ENCODE results near the gene BCAS2. TPM values are rescaled to one million over a fixed set of nuclear protein-coding genes. Genes with fewer than 3 reads are reported as not detected.
"Not testable (repeated sequence)": the region's sequence is repeated elsewhere in the genome, so short reads cannot be mapped to it uniquely, and the experiment has no call there.

The BCAS2 gene
- total RNA-seq, 3 donors from 2014 or later: 27.0 to 35.9 (median 31.2) TPM

DNA sequence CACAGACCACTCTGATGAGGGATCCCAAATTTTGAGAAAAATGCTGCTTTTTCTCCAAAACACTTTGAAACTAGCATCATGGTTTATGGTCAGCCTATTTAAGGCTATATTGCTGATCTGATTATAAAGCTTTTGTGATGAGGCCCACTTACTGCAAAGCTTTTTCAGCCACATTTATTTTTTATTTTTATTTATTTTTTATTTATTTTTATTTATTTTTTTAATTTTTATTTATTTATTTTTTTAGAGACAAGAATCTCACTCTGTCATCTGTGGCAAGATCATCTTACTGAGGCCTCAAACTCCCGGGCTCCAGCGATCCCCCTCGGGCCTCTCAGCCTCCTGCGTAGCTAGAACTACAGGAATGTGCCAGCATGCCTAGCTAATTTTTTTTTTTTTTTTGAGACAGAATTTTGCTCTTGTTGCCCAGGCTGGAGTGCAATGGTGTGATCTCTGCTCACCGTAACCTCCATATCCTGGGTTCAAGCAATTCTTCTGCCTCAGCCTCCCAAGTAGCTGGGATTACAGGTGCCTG lies 5.2 kb upstream of the BCAS2 start:
- ATAC-seq (no peak), DNase-seq (no peak)
- no peak overlapping the region for H3K4me3 ChIP-seq
- no peaks in the 10 kb centered on the region for H3K36me3 ChIP-seq (ENCODE audit: low read depth)
- H3K4me1 ChIP-seq (ENCODE audit: low read depth): no peaks in the 10 kb centered on the region
- TF ChIP-seq, protein P1, sequence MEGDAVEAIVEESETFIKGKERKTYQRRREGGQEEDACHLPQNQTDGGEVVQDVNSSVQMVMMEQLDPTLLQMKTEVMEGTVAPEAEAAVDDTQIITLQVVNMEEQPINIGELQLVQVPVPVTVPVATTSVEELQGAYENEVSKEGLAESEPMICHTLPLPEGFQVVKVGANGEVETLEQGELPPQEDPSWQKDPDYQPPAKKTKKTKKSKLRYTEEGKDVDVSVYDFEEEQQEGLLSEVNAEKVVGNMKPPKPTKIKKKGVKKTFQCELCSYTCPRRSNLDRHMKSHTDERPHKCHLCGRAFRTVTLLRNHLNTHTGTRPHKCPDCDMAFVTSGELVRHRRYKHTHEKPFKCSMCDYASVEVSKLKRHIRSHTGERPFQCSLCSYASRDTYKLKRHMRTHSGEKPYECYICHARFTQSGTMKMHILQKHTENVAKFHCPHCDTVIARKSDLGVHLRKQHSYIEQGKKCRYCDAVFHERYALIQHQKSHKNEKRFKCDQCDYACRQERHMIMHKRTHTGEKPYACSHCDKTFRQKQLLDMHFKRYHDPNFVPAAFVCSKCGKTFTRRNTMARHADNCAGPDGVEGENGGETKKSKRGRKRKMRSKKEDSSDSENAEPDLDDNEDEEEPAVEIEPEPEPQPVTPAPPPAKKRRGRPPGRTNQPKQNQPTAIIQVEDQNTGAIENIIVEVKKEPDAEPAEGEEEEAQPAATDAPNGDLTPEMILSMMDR (IDR thresholded peaks at IDR 0.05): no peak
- no peaks in the 10 kb centered on the region for H3K9me3 ChIP-seq
- intact Hi-C loops (cut with DNase I, micrococcal nuclease): no loop called here

DNA sequence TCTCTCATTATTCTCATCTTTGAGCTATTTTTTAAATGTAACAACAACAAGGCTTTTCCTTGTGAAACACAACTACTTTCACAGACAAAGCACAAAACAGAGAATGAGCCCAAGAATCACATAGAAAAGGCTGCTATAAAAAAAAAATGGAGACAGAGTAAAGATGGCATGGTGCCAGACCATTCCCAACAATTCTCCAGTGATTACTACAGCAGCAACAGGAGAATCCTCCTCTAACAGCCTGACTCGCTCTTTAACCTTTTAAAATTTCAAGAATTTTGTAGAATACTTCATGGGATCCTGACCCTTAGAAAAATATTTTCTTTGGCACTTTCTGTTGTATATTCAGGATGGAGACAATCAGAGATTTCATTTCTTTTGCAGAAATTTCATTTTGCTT lies 3.8 kb upstream of the BCAS2 start:
- TF ChIP-seq, protein P1 (IDR thresholded peaks at IDR 0.05): no peak

GRCh38 chr1:114574365-114574764 lies 7.0 kb downstream of the BCAS2 start:
- no peaks in the 10 kb centered on the region for H3K36me3 ChIP-seq (ENCODE audit: low read depth)
- no peak for ATAC-seq

More for the DNA sequence above, 3.8 kb upstream of the BCAS2 start:
- DNase-seq (no peak), ATAC-seq (no peak)
- Histone ChIP-seq H3K9me3 (no peaks in the 10 kb centered on the region), H3K36me3 (ENCODE audit: low read depth) (no peaks in the 10 kb centered on the region), H3K4me3 (no peak overlapping the region), H3K4me1 (ENCODE audit: low read depth) (peaks cover 7% of the 10 kb centered on the region)
- intact Hi-C loops (cut with DNase I, micrococcal nuclease): no loop called here

GRCh38 chr1:114564141-114564540 lies 17.3 kb downstream of the BCAS2 start:
- no peaks in the 10 kb centered on the region for H3K36me3 ChIP-seq (ENCODE audit: low read depth)
- intact Hi-C loops (cut with DNase I, micrococcal nuclease): no loop called here
- no peak overlapping the region for H3K4me3 ChIP-seq
- no peaks in the 10 kb centered on the region for H3K4me1 ChIP-seq (ENCODE audit: low read depth)
- no peak for ATAC-seq
- no peak for DNase-seq
- TF ChIP-seq, protein P1 (IDR thresholded peaks at IDR 0.05): no peak
- H3K9me3 ChIP-seq: no peaks in the 10 kb centered on the region

More at GRCh38 chr1:114574365-114574764, 7.0 kb downstream of the BCAS2 start:
- Histone ChIP-seq H3K4me3 (no peak overlapping the region), H3K9me3 (no peaks in the 10 kb centered on the region), H3K4me1 (ENCODE audit: low read depth) (no peaks in the 10 kb centered on the region)
- no peak for DNase-seq
- intact Hi-C loops (cut with DNase I, micrococcal nuclease): no loop called here
- TF ChIP-seq, protein P1 (IDR thresholded peaks at IDR 0.05): no peak

DNA sequence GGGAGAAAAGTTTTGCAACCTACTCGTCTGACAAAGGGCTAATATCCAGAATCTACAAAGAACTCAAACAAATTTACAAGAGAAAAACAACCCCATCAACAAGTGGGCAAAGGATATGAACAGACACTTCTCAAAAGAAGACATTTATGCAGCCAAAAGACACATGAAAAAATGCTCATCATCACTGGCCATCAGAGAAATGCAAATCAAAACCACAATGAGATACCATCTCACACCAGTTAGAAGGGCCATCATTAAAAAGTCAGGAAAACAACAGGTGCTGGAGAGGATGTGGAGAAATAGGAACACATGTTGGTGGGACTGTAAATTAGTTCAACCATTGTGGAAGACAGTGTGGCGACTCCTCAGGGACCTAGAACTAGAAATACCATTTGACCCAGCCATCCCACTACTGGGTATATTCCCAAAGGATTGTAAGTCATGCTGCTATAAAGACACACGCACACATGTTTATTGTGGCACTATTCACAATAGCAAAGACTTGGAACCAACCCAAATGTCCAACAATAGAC lies 18.4 kb downstream of the BCAS2 start:
- intact Hi-C loops (cut with DNase I, micrococcal nuclease); DNase-seq: not testable (repeated sequence)

GRCh38 chr1:114561333-114561732 lies 20.1 kb downstream of the BCAS2 start:
- H3K36me3 ChIP-seq (ENCODE audit: low read depth): no peaks in the 10 kb centered on the region
- intact Hi-C loops (cut with DNase I, micrococcal nuclease): no loop called here
- H3K4me3 ChIP-seq: no peak overlapping the region
- DNase-seq: no peak
- H3K9me3 ChIP-seq: no peaks in the 10 kb centered on the region
- no peak for ATAC-seq
- TF ChIP-seq, protein P1 (IDR thresholded peaks at IDR 0.05): no peak
- H3K4me1 ChIP-seq (ENCODE audit: low read depth): no peaks in the 10 kb centered on the region

More for the DNA sequence above, 18.4 kb downstream of the BCAS2 start:
- not testable (repeated sequence) for H3K36me3 ChIP-seq (ENCODE audit: low read depth); H3K4me3 ChIP-seq; ATAC-seq; H3K4me1 ChIP-seq (ENCODE audit: low read depth); H3K9me3 ChIP-seq
